HG03039 (cell line): ENCODE data around the gene GRB2.
"Not testable (repeated sequence)": the region's sequence is repeated elsewhere in the genome, so short reads cannot be mapped to it uniquely, and the experiment has no call there.

Source experiments
- ATAC-seq: cut with Tn5 transposase; IDR thresholded peaks from one replicate; pipeline ENCODE4 v1.9.1; 2021; ENCODE audit warnings: mild to moderate bottlenecking, moderate library complexity; ENCODE audit not compliant: unreplicated experiment

GRB2 gene

DNA sequence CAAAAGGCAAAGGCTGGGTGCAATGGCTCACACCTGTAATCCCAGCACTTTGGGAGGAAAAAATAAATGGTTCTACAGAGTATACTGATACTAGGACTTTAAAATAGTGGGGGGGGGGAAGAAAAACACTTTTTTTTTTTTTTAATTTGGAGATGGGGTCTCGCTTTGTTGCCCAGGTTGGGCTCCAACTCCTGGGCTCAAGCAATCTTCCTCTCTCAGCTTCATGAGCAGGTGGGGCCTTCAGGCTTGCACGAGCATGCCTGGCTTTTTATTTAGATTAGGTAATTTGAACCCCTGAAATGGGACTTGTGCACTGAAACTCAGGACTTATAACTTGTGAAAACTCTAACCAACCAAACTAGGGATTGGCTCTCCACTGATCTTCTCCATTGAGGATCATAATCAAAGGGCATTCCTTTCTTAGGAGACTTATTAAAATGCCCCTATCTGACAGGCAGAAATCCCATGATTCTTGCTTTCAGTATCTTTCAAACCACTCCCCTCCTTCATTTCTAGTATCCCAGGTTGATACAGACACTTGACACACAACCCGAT, 16.9 kb downstream of the GRB2 start:
- ATAC-seq = no peak

DNA sequence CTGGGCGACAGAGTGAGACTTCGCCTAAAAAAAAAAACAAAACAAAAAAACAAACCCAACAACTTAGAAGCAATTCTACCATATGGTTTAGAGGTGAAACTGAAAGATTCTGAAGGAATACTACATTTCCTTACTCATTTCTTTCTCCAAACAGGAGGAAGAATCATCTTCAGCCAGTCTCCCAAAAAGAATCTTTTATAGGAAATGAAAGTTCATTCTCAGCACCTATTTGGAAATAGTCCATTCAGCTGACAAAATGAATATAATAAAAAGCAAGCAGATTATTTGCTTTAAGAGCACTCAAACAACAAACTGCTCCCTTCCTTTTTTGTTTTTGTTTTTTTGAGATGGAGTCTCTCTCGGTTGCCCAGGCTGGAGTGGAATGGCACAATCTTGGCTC, 17.7 kb downstream of the GRB2 start:
- no peak for ATAC-seq

DNA sequence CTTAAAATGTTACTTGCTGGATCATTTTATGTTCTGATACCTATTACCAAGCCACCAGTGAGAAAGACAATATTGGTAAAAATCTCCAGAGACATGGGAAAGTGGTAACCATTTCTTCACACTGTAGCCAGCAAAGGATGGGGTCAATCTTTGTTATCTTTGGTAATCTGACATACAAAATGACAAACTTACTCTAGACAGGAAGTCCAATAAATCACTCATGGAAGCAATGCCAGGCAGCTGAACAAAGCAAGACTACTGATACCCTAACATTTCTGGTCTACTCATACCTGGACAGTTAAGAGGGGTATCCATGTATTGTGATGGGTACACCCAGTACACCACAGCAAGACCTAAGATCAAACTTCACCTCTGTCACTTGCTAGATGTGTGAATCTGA, 19.0 kb downstream of the GRB2 start:
- ATAC-seq = no peak

DNA sequence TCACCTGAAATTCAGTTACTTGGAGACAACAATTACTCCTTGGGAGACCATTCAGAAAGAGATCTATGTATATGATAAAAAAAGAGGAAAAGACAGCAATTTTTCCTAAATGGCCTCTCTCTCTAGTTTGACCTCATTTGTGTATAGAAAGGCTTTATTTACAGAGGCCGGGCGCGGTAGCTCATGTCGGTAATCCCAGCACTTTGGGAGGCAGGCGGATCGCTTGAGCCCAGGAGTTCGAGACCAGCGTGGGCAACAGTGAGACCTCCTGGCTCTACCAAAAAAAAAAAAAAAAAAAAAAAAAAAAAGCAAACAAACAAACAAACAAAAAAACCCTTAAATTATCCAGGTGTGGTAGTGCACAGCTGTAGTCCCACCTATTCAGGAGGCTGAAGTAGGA, 20.7 kb downstream of the GRB2 start:
- ATAC-seq = no peak

DNA sequence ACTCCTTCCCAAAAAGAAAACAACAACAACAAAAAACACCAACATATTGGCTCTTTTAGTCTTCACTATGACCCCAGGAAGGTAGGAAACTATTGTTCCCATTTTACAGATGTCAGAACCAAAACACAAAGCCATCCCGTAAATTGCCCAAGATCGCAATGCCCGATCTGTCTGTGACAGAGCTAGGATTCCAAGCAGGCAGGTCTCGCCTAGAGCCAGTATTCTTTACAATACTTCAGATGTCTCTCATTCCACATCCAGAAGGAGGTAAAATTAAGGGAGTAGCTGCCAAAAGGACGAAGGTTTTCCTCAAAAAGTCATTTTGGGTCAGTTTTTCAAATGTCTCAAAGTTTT, 21.7 kb downstream of the GRB2 start:
- no peak for ATAC-seq

DNA sequence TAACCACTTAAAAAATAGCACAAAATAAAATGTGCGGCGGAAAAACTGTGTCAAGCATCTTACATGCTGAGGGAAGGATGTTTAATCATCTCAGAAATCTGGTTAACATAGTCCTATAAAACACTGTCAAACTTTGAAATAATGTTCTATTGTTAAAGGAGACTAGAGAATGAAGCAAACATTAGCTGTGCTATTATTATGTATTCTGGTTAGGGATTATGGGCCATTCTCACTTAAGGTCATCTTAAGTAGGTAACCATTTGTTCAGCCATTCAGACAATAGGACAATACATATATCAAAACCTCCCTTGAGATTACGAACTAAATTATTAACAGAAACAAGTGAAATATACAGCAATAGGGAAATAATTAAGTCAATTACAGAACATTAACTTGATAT, 24.7 kb downstream of the GRB2 start:
- no peak for ATAC-seq

DNA sequence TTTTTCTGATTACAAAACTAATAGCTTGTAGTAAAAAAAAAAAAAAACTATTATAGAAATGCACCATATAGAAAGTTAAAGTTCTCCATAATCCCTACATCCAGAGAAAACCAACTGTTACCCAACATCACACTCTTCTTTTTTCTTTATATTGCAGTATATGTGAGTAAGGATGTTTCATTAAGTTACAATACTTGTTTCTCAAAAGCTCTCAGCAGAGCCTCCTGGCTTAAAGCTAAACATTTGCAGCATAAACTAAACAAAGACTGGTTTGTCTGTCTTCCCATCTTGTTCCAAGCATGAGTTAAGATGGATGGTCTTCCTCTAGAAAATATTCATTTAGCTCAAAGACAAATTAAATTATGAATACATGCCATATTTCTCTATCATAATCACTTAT, 25.2 kb downstream of the GRB2 start:
- ATAC-seq = no peak

DNA sequence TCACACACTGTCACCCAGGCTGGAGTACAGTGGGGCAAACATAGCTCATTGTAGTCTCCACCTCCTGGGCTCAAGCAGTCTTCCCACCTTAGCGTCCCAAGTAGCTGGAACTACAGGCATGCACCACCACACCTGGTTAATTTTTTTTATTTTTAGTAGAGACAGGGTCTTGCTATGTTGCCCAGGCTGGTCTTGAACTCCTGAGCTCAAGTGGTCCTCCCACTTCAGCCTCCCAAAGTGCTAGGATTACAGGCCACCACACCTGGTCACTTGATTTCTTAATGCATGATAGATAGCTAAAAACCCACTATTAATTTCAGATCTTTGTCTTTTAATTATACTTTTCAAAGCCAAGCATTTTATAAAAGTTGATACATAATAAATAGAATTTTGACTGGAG, 26.1 kb downstream of the GRB2 start:
- not testable (repeated sequence) for ATAC-seq

DNA sequence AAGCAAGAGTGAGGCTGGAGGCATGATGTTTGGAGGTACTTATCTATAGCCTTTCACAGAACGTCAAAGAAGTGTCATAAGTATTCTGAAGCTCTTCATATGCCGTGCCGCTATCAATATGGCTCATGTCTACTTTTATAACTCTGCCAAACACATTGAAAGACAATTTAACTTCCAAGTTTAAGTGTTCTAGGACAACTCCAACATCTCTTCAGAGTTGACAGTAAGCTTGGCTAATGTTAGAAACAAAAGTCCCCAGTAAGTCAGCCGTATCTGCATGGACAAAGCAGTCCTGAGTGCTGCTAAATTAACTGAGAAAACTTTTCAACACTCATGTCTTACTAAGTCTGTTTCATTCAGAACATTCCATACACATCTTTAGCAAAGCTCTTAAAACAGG, 32.2 kb downstream of the GRB2 start:
- ATAC-seq = no peak

DNA sequence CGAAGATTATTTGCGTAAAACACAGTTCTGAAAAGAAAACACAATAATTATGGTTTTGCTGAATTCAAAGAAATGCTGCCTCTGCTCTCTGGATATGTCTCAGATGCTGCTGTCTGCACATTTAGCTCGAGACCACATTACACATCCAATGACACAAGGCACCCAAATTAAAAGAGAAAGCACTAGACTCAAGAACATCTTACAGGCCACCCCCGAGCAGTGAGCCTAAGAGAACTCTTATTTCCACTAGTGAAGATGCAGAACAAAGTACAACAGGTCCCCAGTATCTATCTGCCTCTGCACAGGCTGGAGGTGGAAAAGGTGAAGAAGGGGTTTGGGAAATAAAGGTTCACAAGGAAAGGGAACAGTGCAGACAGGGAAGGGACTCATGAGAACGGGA, 33.5 kb downstream of the GRB2 start:
- no peak for ATAC-seq

DNA sequence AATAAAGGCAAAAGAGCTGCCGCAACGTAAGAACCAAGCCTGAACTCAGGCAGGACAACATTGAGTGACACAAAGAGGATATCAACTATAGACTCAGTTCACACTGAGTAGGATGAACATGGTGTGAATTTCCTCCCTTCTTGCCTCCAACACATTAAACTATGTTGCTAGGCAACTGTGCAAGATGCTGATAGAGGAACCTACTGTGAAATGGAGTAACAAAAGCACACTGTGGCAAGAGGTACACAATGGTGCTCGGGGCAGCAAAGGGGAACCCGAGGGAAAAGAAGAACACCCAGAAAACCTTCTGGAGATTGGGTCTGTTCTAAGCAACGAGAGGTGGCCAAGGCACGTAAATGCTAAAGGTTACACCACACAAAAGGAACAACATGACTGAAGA, 34.1 kb downstream of the GRB2 start:
- ATAC-seq = no peak

DNA sequence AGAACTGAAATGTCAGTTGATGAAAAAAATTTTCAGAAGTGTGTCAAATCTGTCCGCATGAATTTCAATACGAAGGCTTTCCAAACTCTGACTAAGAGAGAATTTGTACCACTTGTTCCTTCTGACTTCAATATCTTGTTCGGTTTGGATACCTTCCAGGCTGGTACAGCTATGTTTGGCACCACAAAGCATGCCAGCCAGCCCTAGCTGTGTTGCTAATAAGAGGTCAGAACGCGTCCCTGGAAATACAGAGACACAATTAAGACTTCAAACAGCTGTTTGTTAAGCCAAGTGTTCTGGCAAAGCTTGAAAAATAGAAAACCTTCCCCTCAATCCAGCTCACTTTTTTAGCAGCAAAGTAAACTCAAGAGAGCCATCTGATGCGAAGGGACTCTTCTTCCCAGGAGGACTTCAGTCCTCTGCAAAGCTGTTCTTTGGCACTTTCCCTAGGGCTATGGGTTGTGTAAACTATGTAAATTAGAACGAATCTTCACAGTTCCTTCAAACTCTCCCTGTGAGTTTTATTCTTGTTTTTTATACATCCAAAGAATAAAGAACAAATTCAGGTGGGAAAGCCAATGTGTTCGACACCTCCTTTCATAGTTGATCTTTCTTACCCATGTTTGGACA, 35.1 kb downstream of the GRB2 start:
- no peak for ATAC-seq

DNA sequence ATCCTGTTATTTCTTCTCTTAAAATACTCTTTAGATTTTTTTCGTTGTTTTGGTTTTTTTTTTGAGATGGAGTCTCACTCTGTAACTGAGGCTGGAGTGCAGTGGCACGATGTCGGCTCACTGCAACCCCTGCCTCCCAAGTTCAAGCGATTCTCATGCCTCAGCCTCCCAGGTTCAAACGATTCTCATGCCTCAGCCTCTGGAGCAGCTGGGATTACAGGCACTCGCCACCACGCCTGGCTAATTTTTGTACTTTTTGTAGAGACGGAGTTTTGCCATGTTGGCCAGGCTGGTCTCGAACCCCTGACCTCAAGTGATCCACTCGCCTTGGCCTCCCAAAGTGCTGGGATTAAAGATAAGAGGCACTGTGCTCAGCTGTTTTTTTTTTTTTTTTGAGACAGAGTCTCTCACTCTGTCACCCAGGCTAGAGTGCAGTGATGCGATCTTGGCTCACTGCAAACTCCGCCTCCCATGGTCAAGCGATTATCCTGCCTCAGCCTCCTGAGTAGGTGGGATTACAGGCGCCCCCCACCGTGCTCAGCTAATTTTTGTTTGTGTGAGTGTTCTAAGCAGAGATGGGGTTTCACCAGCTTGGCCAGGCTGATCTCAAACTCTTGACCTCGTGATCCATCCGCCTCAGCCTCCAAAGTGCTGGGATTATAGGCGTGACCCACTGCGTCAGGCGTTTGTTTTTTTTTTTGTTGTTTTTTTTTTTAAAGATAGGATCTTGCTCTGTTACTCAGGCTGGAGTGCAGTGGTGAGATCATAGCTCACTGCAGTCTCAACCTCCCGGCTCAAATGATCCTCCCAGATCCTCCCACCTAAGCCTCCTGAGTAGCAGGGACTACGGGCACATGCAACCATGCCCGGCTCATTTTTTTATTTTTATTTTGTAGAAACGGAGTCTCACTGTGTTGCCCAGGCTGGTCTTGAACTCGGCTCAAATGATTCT, 37.4 kb downstream of the GRB2 start:
- ATAC-seq = not testable (repeated sequence)

DNA sequence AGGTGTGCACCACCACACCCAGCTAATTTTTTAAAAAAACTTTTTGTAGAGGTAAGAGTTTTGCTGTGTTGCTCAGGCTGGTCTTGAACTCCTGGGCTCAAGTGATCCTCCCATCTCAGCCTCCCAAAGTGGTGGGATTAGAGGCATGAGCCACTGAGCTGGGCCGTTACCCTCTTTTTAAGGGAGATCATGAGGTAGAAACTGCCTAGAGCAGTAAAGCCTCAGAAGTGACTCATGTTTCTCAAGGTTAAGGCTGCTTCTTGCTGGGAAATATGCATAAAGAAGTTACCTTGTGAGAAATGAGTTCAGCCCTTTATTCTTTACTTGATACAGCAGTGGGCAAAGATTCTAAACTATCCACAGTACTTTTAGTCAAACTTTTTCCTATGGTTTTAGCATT, 38.2 kb downstream of the GRB2 start:
- no peak for ATAC-seq

DNA sequence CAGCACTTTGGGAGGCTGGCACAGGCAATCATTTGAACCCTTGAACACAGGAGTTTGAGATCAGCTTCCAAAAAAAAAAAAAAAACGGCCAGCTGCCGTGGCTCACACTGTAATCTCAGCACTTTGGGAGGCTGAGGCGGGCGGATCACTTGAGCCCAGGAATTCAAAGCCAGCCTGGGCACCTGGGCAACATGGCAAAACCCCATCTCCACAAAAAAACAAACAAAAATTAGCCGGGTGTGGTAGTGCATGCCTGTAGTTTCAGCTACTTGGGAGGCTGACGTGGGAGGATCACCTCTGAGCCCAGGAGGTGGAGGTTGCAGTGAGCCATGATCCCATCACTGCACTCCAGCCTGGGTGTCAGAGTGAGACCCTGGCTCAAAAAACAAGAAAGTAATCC, 39.0 kb downstream of the GRB2 start:
- ATAC-seq = no peak

DNA sequence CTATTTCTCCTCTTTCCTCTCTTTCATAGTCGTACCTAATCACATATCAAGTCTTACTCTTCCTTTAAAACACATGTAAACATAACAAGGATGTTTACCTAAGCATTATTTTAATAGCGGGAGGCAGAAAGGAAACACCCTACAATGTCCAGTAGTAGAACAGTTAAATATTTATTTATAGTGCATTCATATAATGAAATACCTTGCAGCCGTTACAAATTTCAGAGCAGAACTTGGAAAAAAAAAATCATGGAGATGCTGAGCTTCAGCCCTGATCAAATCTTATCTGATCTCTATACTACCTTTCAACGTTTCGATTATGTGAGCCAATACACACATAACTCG, 39.6 kb downstream of the GRB2 start:
- no peak for ATAC-seq

DNA sequence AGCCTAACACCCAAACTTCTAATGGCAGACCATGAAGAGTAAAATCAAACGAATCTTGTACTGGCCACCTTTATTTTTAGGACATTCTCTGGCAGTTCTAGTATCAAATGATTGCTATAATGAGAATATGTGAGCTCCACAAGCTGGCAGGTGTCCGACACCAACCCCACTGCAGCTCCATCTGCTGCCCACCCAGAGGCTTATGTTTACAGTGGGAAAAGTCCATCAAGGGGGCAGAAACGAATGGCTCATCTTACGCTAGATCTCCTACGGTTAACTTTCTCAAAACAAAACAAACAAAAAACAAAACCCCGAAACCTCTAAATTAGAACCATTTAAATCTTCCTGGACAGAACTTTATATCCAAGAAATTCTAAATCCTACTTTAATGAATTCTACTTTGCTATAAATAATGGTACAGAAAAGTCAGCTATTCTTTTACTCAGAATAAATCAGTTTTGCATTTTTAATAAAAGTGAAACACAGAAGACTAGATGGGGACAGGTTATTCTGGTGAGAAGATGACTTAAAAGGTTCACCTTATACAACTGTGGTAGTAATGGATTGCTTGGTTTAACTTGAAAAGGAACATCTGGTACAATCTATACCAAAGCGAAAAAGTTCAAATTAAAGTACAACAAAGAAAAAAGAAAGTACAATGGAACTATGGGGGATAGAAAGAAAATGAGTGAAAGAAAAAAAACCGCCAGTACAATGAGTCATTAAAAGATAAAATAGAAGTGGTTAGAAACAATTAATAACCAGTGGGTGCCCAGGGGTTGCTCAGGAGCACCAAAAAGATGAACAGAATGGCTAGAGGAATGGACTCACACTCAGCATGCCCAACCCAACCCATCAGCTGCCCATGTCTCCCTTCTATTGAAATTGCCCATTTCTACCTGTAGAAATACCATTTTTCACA, 40.2 kb downstream of the GRB2 start:
- ATAC-seq = no peak

DNA sequence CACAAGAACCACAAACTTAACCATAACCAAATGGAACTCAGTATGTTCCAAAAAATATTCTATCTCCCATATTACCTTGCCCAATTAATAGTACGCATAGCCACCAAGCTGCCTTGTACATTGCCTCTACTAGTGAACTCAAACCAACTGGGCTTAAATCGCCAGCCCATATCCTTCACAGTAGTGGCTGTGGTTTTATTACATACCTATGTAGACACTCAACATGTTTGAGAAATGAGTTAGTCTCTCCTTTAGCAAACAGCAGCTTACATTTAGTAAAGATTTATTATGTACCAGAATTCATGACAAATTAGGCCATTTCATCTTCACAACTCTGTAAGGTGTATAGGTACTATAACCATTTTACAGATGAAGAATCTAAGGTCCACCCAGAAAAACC, 41.4 kb downstream of the GRB2 start:
- no peak for ATAC-seq

DNA sequence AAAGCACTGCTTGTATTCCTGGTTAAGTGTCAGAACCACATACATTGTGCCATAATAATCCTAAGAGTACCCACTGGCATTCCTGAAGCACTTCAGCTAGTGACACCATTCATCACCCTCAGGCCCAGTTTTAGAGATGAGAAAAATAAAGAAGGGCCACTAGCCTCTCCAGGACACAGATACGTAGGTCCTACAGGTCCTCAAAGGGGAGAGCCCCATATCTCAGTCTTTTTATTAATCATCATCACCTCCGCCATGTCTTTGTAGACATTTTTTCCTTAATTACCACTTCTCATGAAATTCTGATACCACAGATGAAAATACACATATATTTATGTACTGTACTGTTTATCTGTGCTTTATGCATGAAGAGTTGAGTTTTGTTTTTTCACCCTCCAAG, 43.5 kb downstream of the GRB2 start:
- ATAC-seq = no peak

DNA sequence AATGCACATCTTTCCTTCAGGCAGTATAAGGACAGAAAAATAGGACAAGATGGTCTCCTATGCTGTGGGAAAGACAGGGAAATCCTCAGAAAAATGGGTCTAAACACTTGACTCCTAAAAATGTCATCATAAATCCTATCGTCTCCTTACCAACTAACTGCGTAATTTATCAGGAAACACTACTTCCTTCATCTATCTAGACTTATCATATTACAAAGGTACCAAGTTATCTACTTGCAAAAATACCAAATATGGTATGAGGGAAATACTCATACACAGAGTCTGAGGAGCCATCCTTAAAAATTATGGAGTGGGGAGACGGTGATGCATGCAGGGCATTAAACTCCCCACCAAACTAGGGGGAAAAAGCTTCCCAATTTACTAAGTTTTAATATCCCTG, 44.1 kb downstream of the GRB2 start:
- no peak for ATAC-seq

DNA sequence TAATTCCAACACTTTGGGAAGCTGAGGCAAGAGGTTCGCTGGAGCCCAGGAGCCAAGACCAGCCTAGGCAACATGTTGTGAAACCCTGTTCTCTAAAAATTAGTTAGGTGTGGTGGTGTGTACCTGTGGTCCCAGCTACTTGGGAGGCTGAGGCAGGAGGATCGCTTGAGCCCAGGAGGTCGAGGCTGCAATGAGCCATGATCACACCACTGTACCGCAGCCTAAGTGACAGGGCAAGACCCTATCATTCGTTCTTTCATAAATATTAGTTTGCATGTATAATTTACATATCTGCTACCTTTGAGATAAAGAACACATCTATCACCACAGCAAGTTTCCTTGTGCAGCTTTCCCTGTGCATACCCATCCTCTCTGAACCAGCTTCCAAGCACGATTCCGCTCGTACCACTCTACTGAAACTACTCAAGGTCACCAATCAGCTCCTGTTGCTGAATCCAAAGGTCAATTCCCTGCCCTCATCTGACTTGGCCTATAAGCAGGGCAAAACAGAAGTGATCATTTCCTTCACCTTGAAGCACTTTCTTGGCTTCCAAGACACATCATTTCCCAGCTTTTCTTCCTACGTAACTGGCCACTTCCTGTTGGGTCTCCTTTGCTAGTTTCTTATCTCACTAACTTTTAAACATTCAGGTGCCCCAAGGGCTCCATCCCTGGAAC, 49.1 kb downstream of the GRB2 start:
- ATAC-seq = no peak
